ENCODE results near the gene TMEM125.

DNA sequence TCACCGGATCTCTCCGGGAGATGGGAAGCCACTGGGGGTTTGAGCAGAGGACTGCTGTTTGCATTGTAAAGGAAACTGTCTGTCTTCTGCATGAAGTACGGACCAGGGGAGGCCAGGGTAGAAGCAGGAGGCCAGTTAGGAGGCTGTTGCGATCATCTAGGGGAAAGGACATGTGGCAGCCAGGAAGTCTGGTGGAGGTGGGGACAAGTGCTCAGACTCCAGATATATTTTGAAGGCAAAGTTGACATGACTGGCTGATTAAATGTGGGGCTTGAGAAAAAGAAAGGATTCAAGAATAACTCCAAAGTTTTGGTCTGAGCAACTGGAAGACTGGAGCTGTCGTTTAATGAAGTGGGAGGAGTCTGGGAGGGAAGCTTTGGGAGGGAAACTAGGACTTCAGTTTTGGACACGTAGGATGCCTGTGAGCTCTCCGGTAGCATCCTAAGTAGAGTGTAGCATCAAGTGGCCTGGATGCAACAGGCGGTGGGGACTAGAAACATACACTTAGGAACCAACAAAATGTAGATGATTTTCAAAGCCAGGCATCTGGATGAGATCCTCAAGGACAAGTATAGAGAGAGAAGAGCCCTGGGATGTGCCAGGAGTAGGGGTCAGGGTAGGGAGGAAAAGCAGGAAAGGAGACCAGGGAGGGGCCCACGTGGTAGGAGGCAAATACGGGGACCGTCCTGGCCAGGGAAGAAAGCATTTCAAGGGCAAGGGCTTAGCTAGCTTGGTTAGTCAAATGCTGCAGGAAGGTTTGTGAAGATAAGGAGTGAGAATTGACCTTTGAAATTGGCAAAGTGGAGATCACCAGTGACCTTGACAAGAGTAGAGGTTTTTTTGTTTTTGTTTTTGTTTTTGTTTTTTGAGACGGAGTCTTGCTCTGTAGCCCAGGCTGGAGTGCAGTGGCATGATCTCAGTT lies 19.3 kb downstream of the TMEM125 start:
- TF ChIP-seq POLR2A (IDR thresholded peaks at IDR 0.05), result no peak
- TF ChIP-seq, protein P1, sequence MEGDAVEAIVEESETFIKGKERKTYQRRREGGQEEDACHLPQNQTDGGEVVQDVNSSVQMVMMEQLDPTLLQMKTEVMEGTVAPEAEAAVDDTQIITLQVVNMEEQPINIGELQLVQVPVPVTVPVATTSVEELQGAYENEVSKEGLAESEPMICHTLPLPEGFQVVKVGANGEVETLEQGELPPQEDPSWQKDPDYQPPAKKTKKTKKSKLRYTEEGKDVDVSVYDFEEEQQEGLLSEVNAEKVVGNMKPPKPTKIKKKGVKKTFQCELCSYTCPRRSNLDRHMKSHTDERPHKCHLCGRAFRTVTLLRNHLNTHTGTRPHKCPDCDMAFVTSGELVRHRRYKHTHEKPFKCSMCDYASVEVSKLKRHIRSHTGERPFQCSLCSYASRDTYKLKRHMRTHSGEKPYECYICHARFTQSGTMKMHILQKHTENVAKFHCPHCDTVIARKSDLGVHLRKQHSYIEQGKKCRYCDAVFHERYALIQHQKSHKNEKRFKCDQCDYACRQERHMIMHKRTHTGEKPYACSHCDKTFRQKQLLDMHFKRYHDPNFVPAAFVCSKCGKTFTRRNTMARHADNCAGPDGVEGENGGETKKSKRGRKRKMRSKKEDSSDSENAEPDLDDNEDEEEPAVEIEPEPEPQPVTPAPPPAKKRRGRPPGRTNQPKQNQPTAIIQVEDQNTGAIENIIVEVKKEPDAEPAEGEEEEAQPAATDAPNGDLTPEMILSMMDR (IDR thresholded peaks at IDR 0.05), result no peak
- TF ChIP-seq POLR2AphosphoS5 (IDR thresholded peaks at IDR 0.05), result no peak

Measured in breast epithelium (tissue), 3 donors.